Endothelial cell of umbilical vein (primary cell): ENCODE data around the gene AKNA. TPM values are rescaled to one million over a fixed set of nuclear protein-coding genes. Genes with fewer than 3 reads are reported as not detected.

Experiments used
- BruUV-seq: library from RNA; stranded (reverse); fragments of 400-500 nt; replicated peaks from 2 replicates; lab custom pipeline; 2021; lab: Mats Ljungman, UMichigan
- CTCF ChIA-PET: fragments of 300-600, 350-600 bp; sonication (Branson Sonifier 250); formaldehyde crosslinking; loops from one replicate; lab custom pipeline; 2021; ENCODE audit warnings: antibody characterized with exemption, inconsistent platforms; lab: Charles Lee
- POLR2A ChIA-PET: fragments of 300-600, 350-600 bp; sonication (Branson Sonifier 250); formaldehyde crosslinking; loops from one replicate; lab custom pipeline; 2021; ENCODE audit warnings: antibody characterized with exemption, inconsistent platforms; lab: Charles Lee
- DNase-seq: peaks from one replicate; pipeline ENCODE4 v3.0.0-alpha.2; 2011; ENCODE audit warnings: low read depth, low spot score
- FAIRE-seq: peaks from 2 replicates; lab custom pipeline; 2011; peaks lifted over from hg19 to GRCh38; lab: Jason Lieb, UNC
- H2AFZ ChIP-seq: 2 replicates; pipeline ENCODE4 v1.6.0; 2012; ENCODE audit warnings: low read depth, low read length, control low read depth, inconsistent platforms
- H3K27ac ChIP-seq: 2 replicates; pipeline ENCODE4 v1.5.1; 2011; ENCODE audit warnings: low read depth, mild to moderate bottlenecking, control low read depth, low read length, moderate library complexity; ENCODE audit not compliant: insufficient read depth
- H3K27me3 ChIP-seq, 2 experiments: 2 replicates each; pipeline versions ENCODE4 v1.6.0 to v1.6.1; 2011; ENCODE audit warnings: low read length in 2 of 2, mixed read lengths in 1 of 2; ENCODE audit not compliant: control insufficient read depth in 2 of 2, insufficient read depth in 2 of 2
- H3K36me3 ChIP-seq, 2 experiments: 2 replicates in 1 of 2; 3 replicates in 1 of 2; pipeline ENCODE4 v1.5.1; 2011; ENCODE audit warnings: low read length in 2 of 2, mild to moderate bottlenecking in 1 of 2, moderate library complexity in 1 of 2; ENCODE audit not compliant: control insufficient read depth in 2 of 2, insufficient read depth in 2 of 2; ENCODE audit errors: extremely low read depth in 1 of 2
- H3K4me1 ChIP-seq: 3 replicates; pipeline ENCODE4 v1.5.1; 2011; ENCODE audit warnings: mild to moderate bottlenecking, low read length; ENCODE audit not compliant: control insufficient read depth, insufficient read depth; ENCODE audit errors: extremely low read depth
- H3K4me2 ChIP-seq: 2 replicates; pipeline ENCODE4 v1.6.1; 2011; ENCODE audit warnings: low read length, control low read depth, mixed read lengths; ENCODE audit not compliant: insufficient read depth
- H3K4me3 ChIP-seq, 3 experiments: fragments of 200-600 bp in 1 of 3; sonication (generic), shearing (Covaris generic) in 1 of 3; replicated peaks in 1 of 3; 2 replicates each; pipeline ENCODE4 v1.5.1; 2011 to 2016; ENCODE audit warnings: control low read depth in 3 of 3, low read length in 3 of 3, mild to moderate bottlenecking in 2 of 3, inconsistent platforms in 1 of 3, low read depth in 1 of 3, moderate library complexity in 1 of 3; ENCODE audit not compliant: insufficient read depth in 1 of 3
- H3K79me2 ChIP-seq: 2 replicates; pipeline ENCODE4 v1.6.0; 2012; ENCODE audit warnings: low read length, inconsistent platforms; ENCODE audit not compliant: control insufficient read depth, insufficient read depth
- H3K9ac ChIP-seq: replicated peaks from 2 replicates; pipeline ENCODE3; 2011; ENCODE audit warnings: low read length, control low read depth; ENCODE audit not compliant: insufficient read depth; ENCODE audit errors: extremely low read depth
- H3K9me1 ChIP-seq: replicated peaks from 3 replicates; pipeline ENCODE4 v1.6.0; 2011; ENCODE audit warnings: mild to moderate bottlenecking, low read length; ENCODE audit not compliant: control insufficient read depth, insufficient read depth; ENCODE audit errors: extremely low read depth
- H3K9me3 ChIP-seq: replicated peaks from 2 replicates; pipeline ENCODE4 v1.5.1; 2012; ENCODE audit warnings: low read length, inconsistent platforms; ENCODE audit not compliant: control insufficient read depth, insufficient read depth
- H4K20me1 ChIP-seq: replicated peaks from 2 replicates; pipeline ENCODE3; 2011; ENCODE audit warnings: mild to moderate bottlenecking, low read length; ENCODE audit not compliant: control insufficient read depth, insufficient read depth; ENCODE audit errors: extremely low read depth
- CTCF ChIP-seq, 2 donors: IDR thresholded peaks; 1 replicate in 1 of 2; 2 replicates in 1 of 2; pipeline ENCODE4 v1.5.1; 2011; ENCODE audit warnings: low read length in 2 of 2, mild to moderate bottlenecking in 2 of 2, moderate library complexity in 2 of 2, control low read depth in 1 of 2, inconsistent platforms in 1 of 2, low read depth in 1 of 2; ENCODE audit not compliant: insufficient read depth in 1 of 2; ENCODE audit errors: extremely low read depth in 1 of 2
- EZH2 ChIP-seq: IDR thresholded peaks from 2 replicates; pipeline ENCODE4 v1.6.1; 2012; ENCODE audit warnings: borderline replicate concordance, low read depth, mild to moderate bottlenecking, moderate library complexity, low read length, inconsistent platforms; ENCODE audit not compliant: severe bottlenecking
- FOS ChIP-seq: IDR thresholded peaks from 2 replicates; pipeline ENCODE4 v1.6.1; 2011; ENCODE audit warnings: mild to moderate bottlenecking, low read length, moderate library complexity, borderline replicate concordance; ENCODE audit not compliant: insufficient read depth
- GATA2 ChIP-seq: IDR thresholded peaks from 2 replicates; pipeline ENCODE4 v1.7.0; 2011; ENCODE audit warnings: low read depth, mild to moderate bottlenecking, moderate library complexity, mixed read lengths, low read length; ENCODE audit not compliant: insufficient read length, insufficient read depth
- JUN ChIP-seq: IDR thresholded peaks from 2 replicates; pipeline ENCODE4 v1.6.1; 2011; ENCODE audit warnings: borderline replicate concordance, low read depth; ENCODE audit not compliant: insufficient read length, insufficient read depth
- MYC ChIP-seq: IDR thresholded peaks from one replicate; pipeline ENCODE4 v1.6.1; 2011; ENCODE audit warnings: mild to moderate bottlenecking, low read depth, low read length
- POLR2A ChIP-seq: IDR thresholded peaks from 2 replicates; pipeline ENCODE4 v1.6.1; 2012; ENCODE audit warnings: low read depth, mild to moderate bottlenecking, control low read depth, low read length
- POLR2AphosphoS5 ChIP-seq: IDR thresholded peaks from 2 replicates; pipeline ENCODE4 v1.6.1; 2012; ENCODE audit warnings: low read depth, mild to moderate bottlenecking, control low read depth, low read length, moderate library complexity; ENCODE audit not compliant: insufficient read depth
- dilution Hi-C: fragments of 300-500 bp; cut with MboI; formaldehyde crosslinking; loops from one replicate; pipeline ENCODE4 v1.15.0; 2019; ENCODE audit warnings: low sequenced_read_pairs; ENCODE audit not compliant: extremely low pct_ligation_motif_present
- intact Hi-C: fragments of 100-400 bp; cut with micrococcal nuclease; formaldehyde crosslinking; loops from one replicate; pipeline ENCODE4 v1.10.0; 2022
- polyA plus RNA-seq, 4 experiments: library from polyadenylated mRNA; depleted of rRNA in 3 of 4; stranded (reverse) in 3 of 4; unstranded in 1 of 4; fragments of >200 nt; gene quantifications; 2 replicates each; pipeline versions ENCODE4 v1.2.1 to v1.2.3, GENCODE V29; 2011 to 2012; ENCODE audit warnings: missing spikeins in 1 of 4
- total RNA-seq: library from RNA; stranded (reverse); gene quantifications from 2 replicates; pipeline ENCODE4 v1.2.3, GENCODE V29; 2021
- TF ChIP-seq, protein P1 (sequence below): IDR thresholded peaks from 2 replicates; pipeline ENCODE4 v1.6.1; 2011; ENCODE audit not compliant: insufficient read depth, insufficient read length

Gene AKNA
- total and polyA plus RNA-seq, 2 donors (not counting 3 experiments of a cell fraction or from before 2014, with no cell fraction given), result 11.3 to 22.4 TPM

DNA sequence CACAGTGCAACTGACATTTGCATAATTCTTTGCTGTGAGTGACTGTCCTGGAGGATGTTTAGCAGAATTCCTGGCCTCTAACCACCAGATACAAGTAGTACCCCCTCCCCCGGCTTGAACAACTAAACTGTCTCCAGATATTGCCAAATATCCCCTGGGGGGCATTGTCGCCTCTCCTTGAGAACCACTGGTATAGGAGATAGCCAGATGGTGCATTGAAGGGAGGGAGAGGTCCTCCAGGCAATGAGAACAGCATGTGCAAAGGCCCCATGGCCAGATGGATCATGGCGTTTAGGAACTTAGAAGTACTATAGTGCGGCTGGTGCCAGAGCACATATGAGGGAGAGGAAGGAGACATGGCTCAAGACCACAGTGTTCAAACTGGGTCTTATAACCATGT lies 83.8 kb downstream of the AKNA start:
- no peak for FAIRE-seq
- CTCF ChIA-PET, result interaction anchor here (1.0 kb wide), 1 partner anchor 65 kb away, joined by 3 read pairs; no protein-coding TSS in a partner anchor
- no TSS peak for BruUV-seq

More for the DNA sequence above, 83.8 kb downstream of the AKNA start:
- H3K9ac ChIP-seq, result no peak overlapping the region
- no peaks in the 10 kb centered on the region for H4K20me1 ChIP-seq
- peaks cover 2 to 12% of the 10 kb centered on the region in 2 experiments for H3K36me3 ChIP-seq
- H3K79me2 ChIP-seq, result no peaks in the 10 kb centered on the region
- no peak overlapping the region for H2AFZ ChIP-seq
- no peak overlapping the region for H3K4me2 ChIP-seq
- no peaks in the 10 kb centered on the region for H3K4me1 ChIP-seq
- H3K27me3 ChIP-seq, result no peaks in the 10 kb centered on the region
- intact Hi-C loops (no loop called here), dilution Hi-C loops (no loop called here)
- no peak overlapping the region for H3K4me3 ChIP-seq
- POLR2A ChIA-PET, result no interaction called here
- TF ChIP-seq JUN (no peak), POLR2AphosphoS5 (no peak), EZH2 (no peak), GATA2 (no peak), MYC (no peak), FOS (no peak), CTCF (IDR thresholded peaks at IDR 0.05; ENCODE audit: extremely low read depth in 1 of 2, insufficient read depth in 1 of 2, low read depth in 1 of 2, low read length in 2 of 2) (no peak), POLR2A (no peak)
- TF ChIP-seq, protein P1, sequence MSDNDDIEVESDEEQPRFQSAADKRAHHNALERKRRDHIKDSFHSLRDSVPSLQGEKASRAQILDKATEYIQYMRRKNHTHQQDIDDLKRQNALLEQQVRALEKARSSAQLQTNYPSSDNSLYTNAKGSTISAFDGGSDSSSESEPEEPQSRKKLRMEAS, result no peak
- no peaks in the 10 kb centered on the region for H3K9me3 ChIP-seq
- H3K27ac ChIP-seq, result no peak overlapping the region
- no peaks in the 10 kb centered on the region for H3K9me1 ChIP-seq
- no peak for DNase-seq
